ENCODE results near the gene SRPK1. TPM values are rescaled to one million over a fixed set of nuclear protein-coding genes. Genes with fewer than 3 reads are reported as not detected.

Gene SRPK1
- total and polyA plus RNA-seq, 2 of the 13 experiments (the other 11 are each of a cell fraction or from before 2014, with no cell fraction given) = 56.4 to 142 TPM

DNA sequence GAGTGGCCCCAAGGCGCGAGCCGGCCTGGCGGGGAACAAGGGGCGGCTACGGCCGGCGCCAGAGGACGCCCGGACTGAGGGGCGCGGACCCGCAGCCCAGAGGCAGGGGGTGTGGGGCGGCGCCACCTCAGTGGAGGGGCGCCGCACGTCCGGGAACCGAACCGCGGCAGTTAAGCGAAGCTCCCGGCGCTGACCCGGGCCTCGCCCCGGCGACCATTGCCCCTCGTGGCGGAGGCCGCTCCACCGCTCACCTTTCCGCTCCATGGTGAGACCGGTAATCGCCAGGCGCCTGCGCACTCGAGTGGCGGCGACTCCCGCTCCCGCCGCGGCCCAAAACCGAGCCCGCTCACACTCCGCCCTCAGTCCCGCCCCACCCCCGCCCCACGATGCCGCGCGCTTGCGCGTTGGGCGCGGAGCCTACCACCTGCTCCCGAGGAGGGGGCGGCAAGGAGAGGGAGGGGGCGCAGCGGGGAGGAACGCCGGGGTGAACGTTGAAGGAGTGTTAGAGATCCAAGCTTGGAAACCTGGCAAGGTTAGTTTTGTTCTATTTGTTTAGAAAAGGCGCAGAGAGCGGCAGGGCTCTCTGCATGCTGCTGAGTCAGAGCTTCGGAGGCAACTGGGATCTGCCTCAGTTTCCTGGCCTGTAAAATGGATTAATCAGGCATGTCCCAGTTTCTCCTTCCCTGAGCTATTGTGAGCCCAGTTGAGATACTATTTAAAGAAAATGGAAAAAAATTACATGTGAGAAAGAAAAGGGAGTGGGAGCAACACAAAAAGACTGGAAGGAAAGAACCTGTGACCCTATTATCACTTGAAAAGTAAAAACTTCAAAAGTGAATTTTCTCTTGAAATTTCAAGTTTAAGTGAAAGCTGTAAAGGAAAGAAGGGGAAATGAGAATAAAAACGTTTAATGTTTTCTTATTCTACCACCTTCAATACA lies at the start of gene SRPK1 (continued):
- TF ChIP-seq, protein P1, sequence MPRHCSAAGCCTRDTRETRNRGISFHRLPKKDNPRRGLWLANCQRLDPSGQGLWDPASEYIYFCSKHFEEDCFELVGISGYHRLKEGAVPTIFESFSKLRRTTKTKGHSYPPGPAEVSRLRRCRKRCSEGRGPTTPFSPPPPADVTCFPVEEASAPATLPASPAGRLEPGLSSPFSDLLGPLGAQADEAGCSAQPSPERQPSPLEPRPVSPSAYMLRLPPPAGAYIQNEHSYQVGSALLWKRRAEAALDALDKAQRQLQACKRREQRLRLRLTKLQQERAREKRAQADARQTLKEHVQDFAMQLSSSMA (CRISPR knock-in tag; IDR thresholded peaks at IDR 0.05) = peak; percentile 35; the same call in 1 of the 2 replicates
- TF ChIP-seq, protein P2, sequence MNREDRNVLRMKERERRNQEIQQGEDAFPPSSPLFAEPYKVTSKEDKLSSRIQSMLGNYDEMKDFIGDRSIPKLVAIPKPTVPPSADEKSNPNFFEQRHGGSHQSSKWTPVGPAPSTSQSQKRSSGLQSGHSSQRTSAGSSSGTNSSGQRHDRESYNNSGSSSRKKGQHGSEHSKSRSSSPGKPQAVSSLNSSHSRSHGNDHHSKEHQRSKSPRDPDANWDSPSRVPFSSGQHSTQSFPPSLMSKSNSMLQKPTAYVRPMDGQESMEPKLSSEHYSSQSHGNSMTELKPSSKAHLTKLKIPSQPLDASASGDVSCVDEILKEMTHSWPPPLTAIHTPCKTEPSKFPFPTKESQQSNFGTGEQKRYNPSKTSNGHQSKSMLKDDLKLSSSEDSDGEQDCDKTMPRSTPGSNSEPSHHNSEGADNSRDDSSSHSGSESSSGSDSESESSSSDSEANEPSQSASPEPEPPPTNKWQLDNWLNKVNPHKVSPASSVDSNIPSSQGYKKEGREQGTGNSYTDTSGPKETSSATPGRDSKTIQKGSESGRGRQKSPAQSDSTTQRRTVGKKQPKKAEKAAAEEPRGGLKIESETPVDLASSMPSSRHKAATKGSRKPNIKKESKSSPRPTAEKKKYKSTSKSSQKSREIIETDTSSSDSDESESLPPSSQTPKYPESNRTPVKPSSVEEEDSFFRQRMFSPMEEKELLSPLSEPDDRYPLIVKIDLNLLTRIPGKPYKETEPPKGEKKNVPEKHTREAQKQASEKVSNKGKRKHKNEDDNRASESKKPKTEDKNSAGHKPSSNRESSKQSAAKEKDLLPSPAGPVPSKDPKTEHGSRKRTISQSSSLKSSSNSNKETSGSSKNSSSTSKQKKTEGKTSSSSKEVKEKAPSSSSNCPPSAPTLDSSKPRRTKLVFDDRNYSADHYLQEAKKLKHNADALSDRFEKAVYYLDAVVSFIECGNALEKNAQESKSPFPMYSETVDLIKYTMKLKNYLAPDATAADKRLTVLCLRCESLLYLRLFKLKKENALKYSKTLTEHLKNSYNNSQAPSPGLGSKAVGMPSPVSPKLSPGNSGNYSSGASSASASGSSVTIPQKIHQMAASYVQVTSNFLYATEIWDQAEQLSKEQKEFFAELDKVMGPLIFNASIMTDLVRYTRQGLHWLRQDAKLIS (CRISPR knock-in tag; IDR thresholded peaks at IDR 0.05) = peak; percentile 34; the same call in 1 of the 2 replicates
- peak; percentile 44; the same call in 1 of the 2 replicates for TF ChIP-seq KDM5A (IDR thresholded peaks at IDR 0.05; ENCODE audit: borderline replicate concordance, low read length)
- TF ChIP-seq TOE1 (CRISPR knock-in tag; IDR thresholded peaks at IDR 0.05) = peak; percentile 19; the same call in 1 of the 2 replicates
- no peak for TF ChIP-seq LCORL (IDR thresholded peaks at IDR 0.05)
- TF ChIP-seq LCORL (CRISPR knock-in tag; IDR thresholded peaks at IDR 0.05) = peak; percentile 91
- TF ChIP-seq ZNF598 (CRISPR knock-in tag; IDR thresholded peaks at IDR 0.05; ENCODE audit: borderline replicate concordance) = no peak; the same call in 1 of the 2 replicates
- TF ChIP-seq, protein P3, sequence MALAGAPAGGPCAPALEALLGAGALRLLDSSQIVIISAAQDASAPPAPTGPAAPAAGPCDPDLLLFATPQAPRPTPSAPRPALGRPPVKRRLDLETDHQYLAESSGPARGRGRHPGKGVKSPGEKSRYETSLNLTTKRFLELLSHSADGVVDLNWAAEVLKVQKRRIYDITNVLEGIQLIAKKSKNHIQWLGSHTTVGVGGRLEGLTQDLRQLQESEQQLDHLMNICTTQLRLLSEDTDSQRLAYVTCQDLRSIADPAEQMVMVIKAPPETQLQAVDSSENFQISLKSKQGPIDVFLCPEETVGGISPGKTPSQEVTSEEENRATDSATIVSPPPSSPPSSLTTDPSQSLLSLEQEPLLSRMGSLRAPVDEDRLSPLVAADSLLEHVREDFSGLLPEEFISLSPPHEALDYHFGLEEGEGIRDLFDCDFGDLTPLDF (CRISPR knock-in tag; IDR thresholded peaks at IDR 0.05) = peak; percentile 84
- no peak for TF ChIP-seq ZNF777 (CRISPR knock-in tag; IDR thresholded peaks at IDR 0.05)
- peak; percentile 84; the same call in 1 of the 2 replicates for TF ChIP-seq RFXAP (CRISPR knock-in tag; IDR thresholded peaks at IDR 0.05; ENCODE audit: borderline replicate concordance)
- TF ChIP-seq SAP130 (CRISPR knock-in tag; IDR thresholded peaks at IDR 0.05; ENCODE audit: low read depth) = peak; percentile 85; the same call in 1 of the 2 replicates
- TF ChIP-seq CBX1 (IDR thresholded peaks at IDR 0.05; ENCODE audit: low read depth) = peak; percentile 84
- peak; percentile 66; the same call in 1 of the 2 replicates for TF ChIP-seq ZFP41 (CRISPR knock-in tag; IDR thresholded peaks at IDR 0.05; ENCODE audit: borderline replicate concordance)
- no peak for TF ChIP-seq MZF1 (CRISPR knock-in tag; IDR thresholded peaks at IDR 0.05; ENCODE audit: borderline replicate concordance)
- TF ChIP-seq SMC3 (IDR thresholded peaks at IDR 0.05; ENCODE audit: low read length) = no peak
- TF ChIP-seq, protein P4, sequence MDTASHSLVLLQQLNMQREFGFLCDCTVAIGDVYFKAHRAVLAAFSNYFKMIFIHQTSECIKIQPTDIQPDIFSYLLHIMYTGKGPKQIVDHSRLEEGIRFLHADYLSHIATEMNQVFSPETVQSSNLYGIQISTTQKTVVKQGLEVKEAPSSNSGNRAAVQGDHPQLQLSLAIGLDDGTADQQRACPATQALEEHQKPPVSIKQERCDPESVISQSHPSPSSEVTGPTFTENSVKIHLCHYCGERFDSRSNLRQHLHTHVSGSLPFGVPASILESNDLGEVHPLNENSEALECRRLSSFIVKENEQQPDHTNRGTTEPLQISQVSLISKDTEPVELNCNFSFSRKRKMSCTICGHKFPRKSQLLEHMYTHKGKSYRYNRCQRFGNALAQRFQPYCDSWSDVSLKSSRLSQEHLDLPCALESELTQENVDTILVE (CRISPR knock-in tag; IDR thresholded peaks at IDR 0.05) = peak; percentile 82
- no peak for TF ChIP-seq MEF2D (CRISPR knock-in tag; IDR thresholded peaks at IDR 0.05)
- peak; percentile 79; the same call in 1 of the 2 replicates for TF ChIP-seq ZC3H13 (CRISPR knock-in tag; IDR thresholded peaks at IDR 0.05)
- no peak for TF ChIP-seq KDM6A (CRISPR knock-in tag; IDR thresholded peaks at IDR 0.05; ENCODE audit: low read depth)
- TF ChIP-seq ZNF549 (CRISPR knock-in tag; IDR thresholded peaks at IDR 0.05) = no peak
- 0 out of 2 replicates have a peak, but pooled peaks have one; percentile 81 for TF ChIP-seq IRX3 (CRISPR knock-in tag; IDR thresholded peaks at IDR 0.05; ENCODE audit: borderline replicate concordance, low read depth)
- peak; percentile 59 for TF ChIP-seq FOSL2 (CRISPR knock-in tag; IDR thresholded peaks at IDR 0.05)
- no peak for TF ChIP-seq ZNF557 (CRISPR knock-in tag; IDR thresholded peaks at IDR 0.05)

All from HepG2 (cell line).